ENCODE results near the gene HK3.

DNA sequence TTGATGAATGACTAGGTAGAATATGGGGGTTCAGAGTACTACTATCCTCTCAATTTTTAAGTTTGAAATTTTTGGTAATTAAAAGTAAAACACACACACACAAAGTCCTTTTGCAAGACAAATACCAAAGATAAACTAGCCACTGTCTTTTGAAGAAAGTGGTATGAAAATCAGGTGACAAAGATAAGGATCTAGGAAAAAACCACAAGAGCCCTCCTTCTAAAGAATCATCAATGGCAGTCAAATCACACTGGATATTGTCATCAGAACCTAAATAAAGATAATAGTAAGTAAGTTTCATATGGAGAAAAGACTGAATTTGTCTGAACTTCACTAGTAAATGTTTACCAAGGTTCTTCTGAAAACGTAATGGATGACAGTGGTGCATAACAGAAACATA is 30.5 kb upstream of the HK3 start:
- TF ChIP-seq CTCF (IDR thresholded peaks at IDR 0.05) (no peak), POLR2A (IDR thresholded peaks at IDR 0.05) (no peak)
